NCI-H146 (cell line): ENCODE results near the gene WNT7B.
A peak's percentile ranks its signal among the peaks of the same experiment; 100 is the strongest.

Source experiments
- DNase-seq: peaks from one replicate; lab custom pipeline; 2025; lab: John Stamatoyannopoulos, UW

WNT7B gene

GRCh38 chr22:45953178-45953577 is 23.8 kb downstream of the WNT7B start:
- DNase-seq = no peak

GRCh38 chr22:45952553-45952952 is 24.4 kb downstream of the WNT7B start:
- DNase-seq = no peak

GRCh38 chr22:45952151-45952550 is 24.8 kb downstream of the WNT7B start:
- no peak for DNase-seq

GRCh38 chr22:45949891-45950290 is 27.1 kb downstream of the WNT7B start:
- no peak for DNase-seq

GRCh38 chr22:45949258-45949870 is 27.6 kb downstream of the WNT7B start:
- DNase-seq = no peak

- no peak for DNase-seq
These were observed 28.8 kb downstream of the WNT7B start for GRCh38 chr22:45948081-45948648.

GRCh38 chr22:45946805-45947600 is 30.0 kb downstream of the WNT7B start:
- no peak for DNase-seq

- DNase-seq = peak; percentile 60
These were observed 31.3 kb downstream of the WNT7B start for GRCh38 chr22:45945621-45946106.

- no peak for DNase-seq
These were observed 34.0 kb downstream of the WNT7B start for GRCh38 chr22:45942787-45943493.

- DNase-seq = no peak
These were observed 34.6 kb downstream of the WNT7B start for GRCh38 chr22:45942344-45942743.

GRCh38 chr22:45938913-45939312 is 38.0 kb downstream of the WNT7B start:
- DNase-seq = no peak

- DNase-seq = no peak
These were observed 39.0 kb downstream of the WNT7B start for GRCh38 chr22:45937960-45938359.

- no peak for DNase-seq
These were observed 41.4 kb downstream of the WNT7B start for GRCh38 chr22:45935573-45935972.

- no peak for DNase-seq
These were observed 42.2 kb downstream of the WNT7B start for GRCh38 chr22:45934659-45935341.

- no peak for DNase-seq
These were observed 42.8 kb downstream of the WNT7B start for GRCh38 chr22:45934168-45934564.

GRCh38 chr22:45933506-45934167 is 43.3 kb downstream of the WNT7B start:
- DNase-seq = no peak

GRCh38 chr22:45932071-45932470 is 44.9 kb downstream of the WNT7B start:
- no peak for DNase-seq

- no peak for DNase-seq
These were observed 45.9 kb downstream of the WNT7B start for GRCh38 chr22:45931042-45931441.

- no peak for DNase-seq
These were observed 46.6 kb downstream of the WNT7B start for GRCh38 chr22:45930324-45930723.

GRCh38 chr22:45929649-45930048 is 47.3 kb downstream of the WNT7B start:
- no peak for DNase-seq

- no peak for DNase-seq
These were observed 48.1 kb downstream of the WNT7B start for GRCh38 chr22:45928726-45929368.
